Caco-2 (cell line): ENCODE results near the gene DDI2. TPM values are rescaled to one million over a fixed set of nuclear protein-coding genes. Genes with fewer than 3 reads are reported as not detected.
A peak's percentile ranks its signal among the peaks of the same experiment; 100 is the strongest.

Experiments
- BruUV-seq: library from RNA; stranded (reverse); fragments of 400-500 nt; replicated peaks from 2 replicates; lab custom pipeline; 2021; lab: Mats Ljungman, UMichigan
- CTCF ChIA-PET: fragments of 300-600 bp; sonication (Branson Sonifier 250); formaldehyde crosslinking; loops from one replicate; lab custom pipeline; 2022; ENCODE audit warnings: antibody characterized with exemption; lab: Charles Lee
- POLR2A ChIA-PET: fragments of 300-600 bp; sonication (Branson Sonifier 250); formaldehyde crosslinking; loops from one replicate; lab custom pipeline; 2022; ENCODE audit warnings: antibody characterized with exemption; lab: Charles Lee
- DNase-seq, 2 experiments: peaks; one replicate each; pipeline versions ENCODE4 v3.0.0 to v3.0.0-alpha.2; 2020 to 2022
- H3K27me3 ChIP-seq: replicated peaks from 2 replicates; pipeline ENCODE4 v1.6.0; 2011; ENCODE audit warnings: low read length; ENCODE audit not compliant: control insufficient read depth, insufficient read depth
- H3K36me3 ChIP-seq: 2 replicates; pipeline ENCODE4 v1.5.1; 2011; ENCODE audit warnings: low read length; ENCODE audit not compliant: control insufficient read depth, insufficient read depth
- H3K4me1 ChIP-seq: fragments of 250-450 bp; sonication (Bioruptor Pico); 2 replicates; pipeline ENCODE4 v1.5.1; 2020; ENCODE audit warnings: mild to moderate bottlenecking
- H3K4me3 ChIP-seq: 2 replicates; pipeline ENCODE4 v1.5.1; 2011; ENCODE audit warnings: low read depth, mild to moderate bottlenecking, control low read depth, low read length
- H3K9me3 ChIP-seq: fragments of 250-450 bp; sonication (Bioruptor Pico); 2 replicates; pipeline ENCODE4 v1.5.1; 2020; ENCODE audit warnings: mild to moderate bottlenecking, moderate library complexity
- H3K27ac Mint-ChIP-seq: one replicate; pipeline ENCODE4 v1.8.0; 2022; ENCODE audit warnings: mixed read lengths; ENCODE audit not compliant: unreplicated experiment
- H3K27me3 Mint-ChIP-seq: one replicate; pipeline ENCODE4 v1.8.0; 2022; ENCODE audit warnings: mixed read lengths; ENCODE audit not compliant: insufficient read depth, unreplicated experiment
- H3K36me3 Mint-ChIP-seq: one replicate; pipeline ENCODE4 v1.8.0; 2022; ENCODE audit warnings: mild to moderate bottlenecking, mixed read lengths; ENCODE audit not compliant: insufficient read depth, unreplicated experiment
- H3K4me1 Mint-ChIP-seq: one replicate; pipeline ENCODE4 v1.8.0; 2022; ENCODE audit warnings: low read depth, mixed read lengths; ENCODE audit not compliant: unreplicated experiment
- H3K4me3 Mint-ChIP-seq: one replicate; pipeline ENCODE4 v1.8.0; 2022; ENCODE audit warnings: mild to moderate bottlenecking, moderate library complexity, mixed read lengths; ENCODE audit not compliant: unreplicated experiment
- H3K9me3 Mint-ChIP-seq: one replicate; pipeline ENCODE4 v1.8.0; 2022; ENCODE audit warnings: mixed read lengths; ENCODE audit not compliant: unreplicated experiment
- intact Hi-C: fragments of 100-400 bp; cut with micrococcal nuclease; formaldehyde crosslinking; loops from one replicate; pipeline ENCODE4 v1.10.0; 2022; ENCODE audit not compliant: unreplicated experiment
- total RNA-seq: library from RNA; stranded (reverse); gene quantifications from 2 replicates; pipeline ENCODE4 v1.2.3, GENCODE V29; 2022
- TF ChIP-seq, protein P1 (sequence below), 2 experiments: fragments of 200-600 bp in 1 of 2; IDR thresholded peaks; 1 replicate in 1 of 2; 2 replicates in 1 of 2; pipeline versions ENCODE4 v1.5.1 to v1.8.0; 2011 to 2022; ENCODE audit warnings: antibody characterized with exemption in 1 of 2, control low read depth in 1 of 2, inconsistent platforms in 1 of 2, low read depth in 1 of 2, low read length in 1 of 2, mild to moderate bottlenecking in 1 of 2, moderate library complexity in 1 of 2; ENCODE audit not compliant: insufficient read depth in 1 of 2, severe bottlenecking in 1 of 2, unreplicated experiment in 1 of 2

DDI2 gene
- total RNA-seq, 1 experiment from 2014 or later, result 53.4 TPM

GRCh38 chr1:15682936-15683341, 65.7 kb downstream of the DDI2 start:
- Histone ChIP-seq H3K36me3 (no peaks in the 10 kb centered on the region), H3K4me1 (peaks cover 36% of the 10 kb centered on the region), H3K27me3 (no peaks in the 10 kb centered on the region), H3K4me3 (no peak overlapping the region), H3K9me3 (0 out of 2 replicates have a peak, but pooled peaks cover 5% of the 10 kb centered on the region)
- no peak for DNase-seq
- ChIA-PET POLR2A (no interaction called here), CTCF (no interaction called here)
- TF ChIP-seq, protein P1, sequence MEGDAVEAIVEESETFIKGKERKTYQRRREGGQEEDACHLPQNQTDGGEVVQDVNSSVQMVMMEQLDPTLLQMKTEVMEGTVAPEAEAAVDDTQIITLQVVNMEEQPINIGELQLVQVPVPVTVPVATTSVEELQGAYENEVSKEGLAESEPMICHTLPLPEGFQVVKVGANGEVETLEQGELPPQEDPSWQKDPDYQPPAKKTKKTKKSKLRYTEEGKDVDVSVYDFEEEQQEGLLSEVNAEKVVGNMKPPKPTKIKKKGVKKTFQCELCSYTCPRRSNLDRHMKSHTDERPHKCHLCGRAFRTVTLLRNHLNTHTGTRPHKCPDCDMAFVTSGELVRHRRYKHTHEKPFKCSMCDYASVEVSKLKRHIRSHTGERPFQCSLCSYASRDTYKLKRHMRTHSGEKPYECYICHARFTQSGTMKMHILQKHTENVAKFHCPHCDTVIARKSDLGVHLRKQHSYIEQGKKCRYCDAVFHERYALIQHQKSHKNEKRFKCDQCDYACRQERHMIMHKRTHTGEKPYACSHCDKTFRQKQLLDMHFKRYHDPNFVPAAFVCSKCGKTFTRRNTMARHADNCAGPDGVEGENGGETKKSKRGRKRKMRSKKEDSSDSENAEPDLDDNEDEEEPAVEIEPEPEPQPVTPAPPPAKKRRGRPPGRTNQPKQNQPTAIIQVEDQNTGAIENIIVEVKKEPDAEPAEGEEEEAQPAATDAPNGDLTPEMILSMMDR (IDR thresholded peaks at IDR 0.05; ENCODE audit: insufficient read depth in 1 of 2, low read depth in 1 of 2, low read length in 1 of 2, severe bottlenecking in 1 of 2, unreplicated experiment in 1 of 2), result no peak
- Mint-ChIP-seq H3K4me3 (peak overlapping the region; percentile 63), H3K9me3 (no peaks in the 10 kb centered on the region), H3K36me3 (no peaks in the 10 kb centered on the region), H3K27me3 (no peaks in the 10 kb centered on the region), H3K4me1 (peaks cover 36% of the 10 kb centered on the region), H3K27ac (peak overlapping the region; percentile 80)
- intact Hi-C loops, result loop anchor here (10.0 kb wide), 1 partner anchor 62 kb away; the partner anchor contains the start of gene TMEM82
- no TSS peak for BruUV-seq

DNA sequence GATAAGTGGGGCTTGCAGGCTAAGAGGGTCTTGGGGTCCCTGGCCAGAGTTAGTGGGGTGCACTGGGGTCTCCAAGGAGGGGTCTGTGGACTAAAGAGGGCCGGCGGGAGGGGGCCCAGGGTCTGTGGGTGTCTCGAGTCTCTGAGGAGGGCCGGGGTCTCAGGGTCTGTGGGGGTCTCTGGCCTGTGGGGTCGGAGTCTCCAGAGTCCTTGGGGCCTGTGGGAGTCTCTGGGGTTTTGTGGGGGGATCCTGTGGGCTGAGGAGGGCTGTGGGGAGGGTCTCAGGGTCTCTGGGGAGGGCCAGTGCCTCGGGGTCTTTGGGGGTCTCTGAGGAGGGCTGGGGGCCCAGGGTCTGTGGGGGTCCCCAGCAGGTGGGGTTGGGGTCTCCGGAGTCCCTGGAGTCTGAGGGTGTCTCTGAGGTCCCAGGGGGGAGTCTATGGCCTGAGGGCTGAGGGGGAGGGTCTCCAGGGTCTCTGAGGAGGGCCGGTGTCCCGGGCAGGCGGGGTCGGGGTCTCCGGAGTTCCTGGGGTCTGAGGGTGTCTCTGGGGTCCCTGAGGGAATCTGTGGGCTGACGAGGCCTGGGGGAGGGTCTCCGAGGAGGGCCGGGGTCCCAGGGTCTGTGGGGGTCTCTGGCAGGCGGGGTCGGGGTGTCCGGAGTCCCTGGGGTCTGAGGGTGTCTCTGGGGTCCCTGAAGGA, 66.2 kb downstream of the DDI2 start:
- H3K4me3 ChIP-seq, result peak overlapping the region; percentile 60
- no peaks in the 10 kb centered on the region for H3K36me3 ChIP-seq
- no peak for DNase-seq
- POLR2A ChIA-PET, result no interaction called here
- H3K4me1 Mint-ChIP-seq, result peaks cover 36% of the 10 kb centered on the region
- H3K9me3 Mint-ChIP-seq, result no peaks in the 10 kb centered on the region
- peak overlapping the region; percentile 63 for H3K4me3 Mint-ChIP-seq
- no peaks in the 10 kb centered on the region for H3K27me3 ChIP-seq
- intact Hi-C loops, result loop anchor here (10.0 kb wide), 1 partner anchor 61 kb away; the partner anchor contains the start of gene TMEM82
- H3K36me3 Mint-ChIP-seq, result no peaks in the 10 kb centered on the region
- CTCF ChIA-PET, result no interaction called here
- TF ChIP-seq, protein P1 (IDR thresholded peaks at IDR 0.05; ENCODE audit: insufficient read depth in 1 of 2, low read depth in 1 of 2, low read length in 1 of 2, severe bottlenecking in 1 of 2, unreplicated experiment in 1 of 2), result no peak
- no TSS peak for BruUV-seq
- no peaks in the 10 kb centered on the region for H3K27me3 Mint-ChIP-seq
- H3K27ac Mint-ChIP-seq, result peak overlapping the region; percentile 80
- H3K4me1 ChIP-seq, result peaks cover 31% of the 10 kb centered on the region
- H3K9me3 ChIP-seq, result no peaks in the 10 kb centered on the region

GRCh38 chr1:15684042-15684461, 66.8 kb downstream of the DDI2 start, which contains the start of gene PLEKHM2:
Gene PLEKHM2, plus strand, starts transcription at chr1:15684320. Its CDS starts 239 bp downstream, at chr1:15684559.
- H3K4me1 Mint-ChIP-seq, result peaks cover 36% of the 10 kb centered on the region
- no peaks in the 10 kb centered on the region for H3K9me3 Mint-ChIP-seq
- H3K36me3 Mint-ChIP-seq, result no peaks in the 10 kb centered on the region
- peak within 1 kb of the TSS; percentile 80 for H3K27ac Mint-ChIP-seq
- BruUV-seq, result no TSS peak
- Histone ChIP-seq H3K4me3 (peak within 1 kb of the TSS; percentile 60), H3K27me3 (no peaks in the 10 kb centered on the region), H3K36me3 (no peaks in the 10 kb centered on the region), H3K9me3 (no peaks in the 10 kb centered on the region), H3K4me1 (peaks cover 31% of the 10 kb centered on the region)
- intact Hi-C loops, result loop anchor here (10.0 kb wide), 1 partner anchor 61 kb away; the partner anchor contains the start of gene TMEM82
- CTCF ChIA-PET, result no interaction called here
- POLR2A ChIA-PET, result no interaction called here
- H3K27me3 Mint-ChIP-seq, result no peaks in the 10 kb centered on the region
- TF ChIP-seq, protein P1 (IDR thresholded peaks at IDR 0.05; ENCODE audit: insufficient read depth in 1 of 2, low read depth in 1 of 2, low read length in 1 of 2, severe bottlenecking in 1 of 2, unreplicated experiment in 1 of 2), result no peak
- H3K4me3 Mint-ChIP-seq, result peak within 1 kb of the TSS; percentile 73
- peak in 1 of 2 experiments; percentile 30 for DNase-seq
